LNCaP clone FGC (cell line): Measurements from ENCODE around the gene DENND6B.

Experiments
- DNase-seq: peaks from one replicate; pipeline ENCODE4 v3.0.0-alpha.2; 2011; ENCODE audit warnings: low read depth
- H3K4me3 ChIP-seq: 2 replicates; pipeline ENCODE4 v1.5.1; 2011; ENCODE audit warnings: mild to moderate bottlenecking, low read depth, low read length, control low read depth
- CTCF ChIP-seq: IDR thresholded peaks from 2 replicates; pipeline ENCODE4 v1.5.1; 2012; ENCODE audit warnings: mild to moderate bottlenecking; ENCODE audit not compliant: control insufficient read depth, insufficient read depth; ENCODE audit errors: extremely low read depth

Gene DENND6B

GRCh38 chr22:50310949-50311444 is 15.8 kb downstream of the DENND6B start:
- no peak overlapping the region for H3K4me3 ChIP-seq
- no peak for TF ChIP-seq CTCF
- no peak for DNase-seq

GRCh38 chr22:50310031-50310722 is 16.6 kb downstream of the DENND6B start:
- DNase-seq = no peak
- H3K4me3 ChIP-seq = no peak overlapping the region

GRCh38 chr22:50309601-50309991 is 17.2 kb downstream of the DENND6B start:
- DNase-seq = no peak
- H3K4me3 ChIP-seq = no peak overlapping the region
- no peak for TF ChIP-seq CTCF

More at GRCh38 chr22:50310031-50310722, 16.6 kb downstream of the DENND6B start:
- TF ChIP-seq CTCF = no peak

GRCh38 chr22:50308986-50309600 is 17.7 kb downstream of the DENND6B start:
- no peak for TF ChIP-seq CTCF
- no peak overlapping the region for H3K4me3 ChIP-seq
- no peak for DNase-seq

GRCh38 chr22:50308597-50308935 is 18.2 kb downstream of the DENND6B start:
- DNase-seq = no peak
- TF ChIP-seq CTCF = no peak

GRCh38 chr22:50307890-50308596 is 18.8 kb downstream of the DENND6B start:
- no peak for DNase-seq
- no peak overlapping the region for H3K4me3 ChIP-seq
- TF ChIP-seq CTCF = no peak

More at GRCh38 chr22:50308597-50308935, 18.2 kb downstream of the DENND6B start:
- no peak overlapping the region for H3K4me3 ChIP-seq
